ENCODE results near the gene CCDC157. TPM values are rescaled to one million over a fixed set of nuclear protein-coding genes. Genes with fewer than 3 reads are reported as not detected.
"Not testable (repeated sequence)": the region's sequence is repeated elsewhere in the genome, so short reads cannot be mapped to it uniquely, and the experiment has no call there.

The CCDC157 gene
- total RNA-seq, 1 donor from 2014 or later, result 5.5 TPM

DNA sequence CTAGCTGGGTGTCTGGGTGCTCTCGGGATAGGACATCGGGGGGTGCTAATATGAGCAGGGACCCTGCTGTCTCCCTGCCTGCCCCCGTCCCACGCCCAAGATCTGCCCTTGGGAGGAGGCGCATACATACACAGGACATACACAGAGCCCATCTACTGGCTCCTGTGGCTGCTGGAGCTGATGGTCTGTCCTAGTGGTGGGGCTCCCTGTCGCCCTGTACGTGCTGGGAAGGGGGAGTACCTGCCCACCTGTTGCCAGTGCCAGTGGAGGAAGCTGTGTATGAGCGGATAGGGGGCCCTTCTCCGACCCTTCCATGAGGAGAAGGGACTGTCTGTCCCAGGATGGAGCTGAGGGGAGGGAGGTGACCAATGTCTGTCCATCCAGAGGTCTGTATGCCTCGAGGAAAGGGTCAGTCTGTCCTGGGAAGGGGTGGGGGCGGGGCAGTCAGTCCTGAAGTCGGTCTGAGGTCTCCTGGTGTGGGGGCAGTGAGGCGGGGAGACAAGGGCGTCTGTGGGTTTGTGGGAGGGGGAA is 31.0 kb upstream of the CCDC157 start:
- intact Hi-C loops (cut with micrococcal nuclease), result loop anchor here (1.0 to 5.0 kb wide), 6 partner anchors 20 to 597 kb away; partner anchors contain the start of genes MTFP1, OSM, RNF215 and SF3A1

DNA sequence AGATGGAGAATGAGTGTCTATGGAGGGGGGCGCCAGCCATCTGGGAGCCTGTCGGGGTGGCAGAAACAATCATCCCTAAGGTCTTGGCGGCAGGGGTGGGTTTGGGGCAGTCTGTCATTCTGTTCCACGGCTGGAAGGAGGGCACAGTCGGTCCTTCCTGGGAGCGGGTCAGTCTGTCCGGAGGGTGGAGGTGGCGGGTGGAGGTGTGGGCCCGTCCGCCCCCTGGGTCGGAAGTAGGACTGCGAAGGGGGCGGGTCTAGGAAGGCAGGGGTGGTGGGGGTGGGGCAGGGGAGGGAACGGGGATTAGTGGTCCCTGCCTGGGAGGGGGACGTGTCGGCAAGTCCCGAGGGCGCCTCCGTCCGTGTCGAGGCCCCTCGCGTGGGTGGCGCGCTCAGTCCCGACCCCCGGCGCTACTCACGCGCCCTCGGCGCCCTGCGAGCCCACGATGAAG is 30.5 kb upstream of the CCDC157 start:
- intact Hi-C loops (cut with micrococcal nuclease), result loop anchor here (1.0 to 5.0 kb wide), 6 partner anchors 21 to 596 kb away; partner anchors contain the start of genes MTFP1, OSM, RNF215 and SF3A1

DNA sequence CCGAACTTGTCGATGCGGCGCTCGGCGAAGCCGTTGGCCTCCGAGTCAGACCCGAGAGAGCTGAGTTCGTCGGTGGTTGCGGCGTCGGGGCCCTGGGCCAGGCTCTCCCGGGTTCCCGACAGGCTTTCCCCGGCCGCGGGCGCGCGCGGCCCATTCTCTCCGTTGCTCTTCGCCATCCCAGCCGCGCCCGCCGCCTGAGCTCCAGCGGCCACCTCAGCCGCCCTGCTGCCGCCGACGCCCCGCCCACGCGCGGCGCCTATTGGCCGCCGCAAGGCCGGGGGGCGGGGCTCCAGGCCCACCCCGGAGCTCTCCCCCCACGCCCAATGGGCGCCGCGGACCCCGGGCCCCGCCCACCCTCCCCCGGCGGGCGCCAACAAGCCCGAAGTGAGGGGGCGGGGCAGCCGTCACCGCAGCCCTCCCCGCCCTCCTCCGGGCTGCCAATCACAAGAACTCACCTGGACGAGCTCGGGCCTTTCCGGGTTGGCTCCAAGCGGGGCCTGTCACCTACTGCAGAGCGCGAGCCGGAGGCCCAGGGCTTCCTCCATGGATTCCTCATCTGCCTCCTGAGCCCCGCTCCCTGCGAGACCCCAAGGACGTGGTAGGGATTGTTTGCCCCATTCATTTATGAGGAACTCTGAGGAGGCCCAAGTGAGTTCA is 30.0 kb upstream of the CCDC157 start, which contains the start of gene TBC1D10A:
TBC1D10A (minus strand) TSS at position 236 of the 657 bp plus-strand sequence; CDS start at position 176, 60 bp downstream.
- intact Hi-C loops (cut with micrococcal nuclease), result loop anchor here (1.0 to 5.0 kb wide), 7 partner anchors 22 to 595 kb away; partner anchors contain the start of genes CASTOR1, MTFP1, OSM and RNF215

DNA sequence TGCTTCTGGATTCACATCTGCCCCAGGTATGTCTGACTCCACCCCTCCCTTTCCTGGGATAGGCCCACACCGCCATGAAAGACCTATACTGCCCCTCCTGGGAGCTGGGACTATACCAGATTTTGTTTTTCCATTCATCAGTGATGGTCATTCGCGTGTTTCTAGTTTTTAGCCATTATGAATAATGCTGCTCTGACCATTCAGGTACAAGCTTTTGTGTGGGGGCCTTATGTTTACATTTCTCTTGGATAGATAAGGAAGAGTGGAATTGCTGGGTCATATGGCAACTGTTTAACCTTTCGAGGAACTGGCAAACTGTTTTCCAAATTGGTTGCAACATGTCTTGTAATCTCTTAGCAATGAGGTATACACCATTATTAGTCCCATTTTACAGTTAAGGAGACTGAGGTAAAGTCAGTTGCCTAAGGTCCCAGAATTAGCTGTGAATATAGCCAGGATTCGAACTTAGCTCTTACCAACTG is 28.9 kb upstream of the CCDC157 start:
- intact Hi-C loops (cut with micrococcal nuclease), result loop anchor here (1.0 to 5.0 kb wide), 5 partner anchors 39 to 594 kb away; partner anchors contain the start of genes CASTOR1, MTFP1, OSM and RNF215

DNA sequence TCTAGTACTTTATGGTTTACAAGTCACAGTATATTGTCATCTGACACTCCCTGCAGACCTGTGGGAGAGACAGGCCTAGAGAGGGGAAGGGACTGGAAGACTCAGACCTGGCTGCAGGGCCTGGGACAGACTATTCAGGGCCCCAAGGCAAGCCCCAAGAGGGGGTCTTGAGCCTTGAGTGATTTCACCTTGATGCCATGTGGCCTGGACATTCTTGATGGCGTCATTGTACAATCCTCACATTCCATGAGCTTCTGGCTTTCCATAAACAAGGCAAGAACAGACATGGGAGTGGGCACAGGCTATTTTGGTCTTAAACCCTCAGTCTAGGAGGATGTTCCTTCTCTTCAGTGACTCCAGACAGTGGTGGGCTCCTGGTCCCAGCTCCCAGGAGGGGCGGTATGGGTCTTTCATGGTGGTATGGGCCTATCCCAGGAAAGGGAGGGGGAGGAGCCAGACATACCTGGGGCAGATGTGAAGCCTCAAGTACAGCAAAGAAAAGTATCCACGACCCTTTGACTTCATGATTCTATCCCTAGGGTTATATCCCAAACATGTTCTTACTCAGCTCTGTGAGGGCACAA is 28.2 kb upstream of the CCDC157 start:
- intact Hi-C loops (cut with micrococcal nuclease), result loop anchor here (5.0 kb wide), 2 partner anchors 59 to 594 kb away; partner anchors contain the start of gene RNF215

DNA sequence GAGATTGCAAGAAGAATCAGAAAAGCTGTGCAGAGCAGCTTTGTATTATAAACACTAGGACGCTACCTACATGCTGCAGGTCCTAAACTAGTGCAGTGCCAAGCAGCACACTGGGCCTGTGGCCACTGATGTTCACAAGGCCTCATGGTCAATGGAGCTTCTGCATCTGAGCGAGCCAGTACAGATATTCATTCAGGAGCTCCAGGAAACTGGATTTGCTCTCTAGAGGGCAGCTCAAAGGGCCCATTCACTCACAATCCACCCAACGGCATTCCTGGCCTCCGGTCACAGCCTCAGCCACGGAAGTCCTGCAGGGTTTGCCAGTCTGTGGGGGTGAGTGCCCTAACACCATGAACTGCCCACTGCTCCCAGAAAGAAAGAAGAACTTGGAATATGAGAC is 24.3 kb upstream of the CCDC157 start:
- intact Hi-C loops (cut with micrococcal nuclease), result no loop called here

DNA sequence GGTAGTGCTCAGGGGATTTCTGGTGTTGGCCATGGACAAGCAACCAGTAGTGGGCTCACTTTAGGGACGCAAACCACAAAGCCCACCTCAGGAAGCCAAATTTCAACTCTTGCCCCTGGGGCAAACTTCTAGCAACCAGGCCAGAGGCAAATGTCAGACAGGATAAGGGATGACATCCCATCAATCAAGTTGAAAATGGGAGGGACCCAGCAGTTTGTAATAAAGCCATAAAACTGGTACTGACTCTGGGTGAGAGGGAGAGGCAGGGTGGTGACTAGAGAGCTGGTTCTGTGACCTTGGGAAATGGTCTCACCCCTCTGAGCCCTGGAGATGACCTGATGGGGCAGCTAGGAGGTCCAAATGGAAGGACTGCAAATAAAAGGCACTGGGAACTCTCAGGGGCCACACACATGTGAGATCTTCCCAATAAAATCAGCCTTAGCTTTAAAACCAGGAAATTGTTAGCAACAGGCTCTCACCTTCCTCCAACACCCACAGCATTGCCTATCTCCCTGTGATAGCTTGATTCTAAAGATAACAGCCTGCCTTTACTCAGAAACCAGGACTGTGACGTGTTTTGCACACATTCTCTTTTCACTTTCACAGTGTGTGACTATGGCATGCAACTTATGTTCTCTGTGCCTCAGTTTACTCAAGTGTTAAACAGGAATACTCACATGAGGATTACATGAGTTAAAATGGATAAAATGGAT is 23.7 kb upstream of the CCDC157 start:
- intact Hi-C loops (cut with micrococcal nuclease), result no loop called here

DNA sequence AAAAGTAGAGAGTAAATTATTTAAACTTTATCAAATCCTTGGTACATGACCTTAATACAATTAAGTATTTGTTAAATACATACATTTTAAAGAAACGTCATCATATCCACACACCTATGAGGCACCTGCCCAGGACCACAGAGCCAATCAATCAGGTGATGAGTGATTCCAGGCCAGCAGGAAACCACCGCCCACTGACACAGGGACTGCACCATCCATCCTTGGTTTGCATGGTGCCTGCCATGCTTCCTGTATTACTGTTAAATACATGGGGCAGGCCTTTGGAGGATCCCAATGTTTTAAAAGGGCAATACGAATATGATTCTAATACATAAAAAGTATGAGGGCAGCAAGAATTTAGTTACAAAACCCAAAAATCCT is 23.1 kb upstream of the CCDC157 start:
- intact Hi-C loops (cut with micrococcal nuclease), result no loop called here

DNA sequence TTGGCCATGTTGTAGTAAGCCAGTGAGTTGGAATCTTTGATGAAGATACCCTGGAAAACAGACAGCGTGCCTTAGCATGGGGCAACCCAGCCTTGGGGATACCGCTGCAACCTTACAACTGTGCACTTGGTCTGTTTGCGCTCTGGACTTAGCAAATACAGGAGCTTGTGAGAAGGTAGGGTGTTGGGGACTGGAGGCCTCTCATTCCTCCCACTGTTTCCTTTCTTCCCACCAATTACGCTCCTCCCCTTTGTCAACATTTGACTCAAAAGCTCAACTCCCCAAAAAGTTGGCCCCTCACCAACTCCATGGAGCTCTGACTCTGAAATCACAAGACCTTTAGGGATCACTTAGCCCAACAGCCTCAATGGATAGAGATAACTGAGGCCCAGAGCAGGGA is 22.2 kb upstream of the CCDC157 start:
- intact Hi-C loops (cut with micrococcal nuclease), result no loop called here

DNA sequence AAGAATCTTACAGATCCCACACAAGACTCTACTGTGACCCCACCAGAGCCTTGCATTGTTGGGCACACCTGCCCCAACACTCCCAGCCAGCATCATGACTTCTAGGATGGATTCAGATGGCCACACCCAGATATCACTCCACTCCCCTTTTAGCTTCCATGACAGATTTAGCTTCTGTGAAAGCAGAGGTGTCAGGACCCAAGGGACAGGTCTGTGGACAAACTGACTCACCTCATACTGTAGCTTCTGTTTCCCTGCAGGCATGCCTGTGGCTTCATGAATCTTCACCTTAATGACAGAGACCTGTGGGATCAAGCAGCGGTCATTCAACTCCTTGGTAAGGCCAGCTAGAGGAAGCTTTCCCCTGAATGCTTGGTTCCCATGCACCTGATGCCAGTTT is 21.6 kb upstream of the CCDC157 start:
- intact Hi-C loops (cut with micrococcal nuclease), result no loop called here

DNA sequence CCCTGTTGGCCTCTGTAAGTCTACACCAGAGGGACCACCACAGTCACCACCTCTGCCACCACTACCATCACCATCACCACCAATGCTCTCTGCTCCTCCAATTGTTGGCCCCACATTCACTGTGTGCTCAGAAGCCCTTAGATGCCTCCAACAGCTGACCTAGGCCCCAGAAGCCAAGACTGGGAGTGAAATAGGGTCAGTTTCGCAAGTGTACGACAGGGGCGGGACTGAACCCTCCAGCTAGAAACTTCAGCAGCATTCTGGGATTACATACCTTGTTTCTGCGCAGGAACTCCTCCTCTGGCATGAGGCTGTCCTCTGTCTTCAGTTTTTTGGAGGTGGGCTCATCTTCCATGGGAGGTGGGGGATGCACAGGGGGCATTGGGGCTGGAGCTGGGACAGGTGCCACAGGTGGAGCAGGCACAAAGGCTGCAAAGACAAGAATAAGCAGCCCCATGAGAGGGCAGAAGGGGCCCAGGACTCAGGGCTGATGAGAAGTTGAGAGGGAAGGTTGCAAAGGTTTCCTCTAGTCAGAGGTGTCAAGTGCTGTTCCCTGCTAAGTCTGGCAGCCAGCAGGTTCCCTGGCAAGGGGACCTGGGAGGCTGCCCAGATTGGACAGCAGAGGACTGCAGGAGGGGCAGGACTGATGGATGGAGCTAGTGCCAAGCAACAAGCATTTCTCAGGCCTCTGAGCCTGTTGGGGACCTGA is 19.9 kb upstream of the CCDC157 start:
- intact Hi-C loops (cut with micrococcal nuclease), result no loop called here

DNA sequence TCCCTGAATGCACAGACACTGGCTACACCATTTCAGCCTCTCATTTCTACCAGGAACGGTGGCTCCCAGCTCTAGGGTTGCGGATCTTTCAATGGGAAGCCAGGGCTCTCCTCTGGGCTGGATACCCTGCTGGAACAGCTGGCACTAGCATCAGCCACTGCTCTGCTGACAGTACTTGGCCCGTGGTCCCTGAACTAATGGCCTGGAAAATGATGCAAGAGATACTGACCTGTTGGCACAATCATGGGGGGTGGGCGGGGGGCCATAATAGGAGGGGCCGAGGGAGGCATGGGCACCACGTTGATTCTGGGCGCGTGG is 19.4 kb upstream of the CCDC157 start:
- intact Hi-C loops (cut with micrococcal nuclease), result no loop called here

DNA sequence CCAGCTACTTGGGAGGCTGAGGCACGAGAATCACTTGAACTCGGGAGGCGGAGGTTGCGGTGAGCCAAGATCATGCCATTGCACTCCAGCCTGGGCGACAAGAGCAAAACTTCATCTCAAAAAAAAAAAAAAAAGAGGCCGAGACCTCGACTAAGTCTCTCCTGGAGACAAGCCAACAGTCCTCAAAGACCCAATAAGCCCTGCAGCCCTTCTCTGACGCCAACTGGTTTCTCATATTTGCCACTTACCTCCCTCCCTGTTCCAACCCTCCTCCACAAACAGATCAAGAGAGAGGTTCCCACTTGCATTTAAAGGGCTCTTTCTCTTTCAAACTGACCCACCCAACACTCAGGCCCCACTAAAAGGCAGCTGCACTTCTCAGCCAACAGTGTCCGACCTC is 18.5 kb upstream of the CCDC157 start:
- intact Hi-C loops (cut with micrococcal nuclease), result not testable (repeated sequence)

DNA sequence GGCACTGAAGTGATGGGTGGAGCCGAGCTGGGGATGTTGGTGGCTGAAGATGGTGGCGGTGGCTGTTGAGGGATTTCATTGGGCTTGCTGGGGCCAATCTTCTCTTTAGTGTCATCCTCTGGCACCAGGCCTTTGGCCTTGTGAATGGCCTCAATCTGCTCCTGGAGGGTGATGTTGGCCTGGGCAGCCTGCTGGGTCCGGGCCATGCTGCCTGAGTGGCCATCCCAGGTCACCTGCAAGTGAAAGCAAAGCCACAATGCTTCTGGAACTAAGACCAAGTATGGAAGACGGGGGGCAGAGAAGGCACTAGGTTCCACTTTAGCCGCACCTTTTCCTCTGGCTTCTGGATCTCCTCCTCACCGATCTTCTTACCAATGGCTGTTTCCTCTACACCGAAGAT is 18.0 kb upstream of the CCDC157 start:
- intact Hi-C loops (cut with micrococcal nuclease), result no loop called here

DNA sequence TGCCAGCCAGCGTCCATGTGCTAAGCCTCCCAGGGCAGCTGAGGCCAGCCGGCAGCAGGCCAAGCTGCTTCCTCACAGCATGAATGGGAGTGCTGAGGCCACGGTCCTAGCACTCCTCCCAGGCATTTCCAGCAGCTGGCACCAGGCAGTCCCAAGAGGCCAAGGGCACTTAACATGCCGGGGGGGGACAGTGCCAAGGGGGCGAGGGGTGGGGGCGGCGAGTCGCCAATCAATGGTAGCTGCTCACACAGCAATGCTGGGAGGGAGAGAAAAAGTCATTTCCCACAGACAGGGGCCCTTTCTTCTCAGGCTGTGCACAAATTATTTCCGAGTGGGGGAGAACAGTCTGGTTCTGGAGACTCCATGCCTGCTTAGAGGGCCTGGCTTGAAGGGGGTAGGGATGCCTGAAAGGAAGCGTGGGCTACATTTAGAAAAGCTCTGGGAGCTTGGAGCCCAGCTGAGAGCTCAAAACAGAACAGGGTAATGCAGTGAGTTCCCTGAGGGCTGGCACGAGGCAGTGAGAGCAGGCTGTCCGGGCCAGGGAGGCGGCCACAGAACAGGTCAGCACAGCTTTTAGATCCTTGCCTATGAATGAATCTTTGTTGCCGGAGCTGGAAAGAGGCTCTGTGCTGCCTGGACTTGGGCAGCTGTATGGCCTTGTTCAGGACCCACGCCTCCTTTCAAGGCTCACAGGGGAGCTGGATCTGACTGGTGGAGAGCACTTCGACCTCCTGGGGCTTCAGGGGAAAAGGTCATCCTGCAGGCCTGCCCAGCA is 15.7 kb upstream of the CCDC157 start:
- intact Hi-C loops (cut with micrococcal nuclease), result no loop called here

DNA sequence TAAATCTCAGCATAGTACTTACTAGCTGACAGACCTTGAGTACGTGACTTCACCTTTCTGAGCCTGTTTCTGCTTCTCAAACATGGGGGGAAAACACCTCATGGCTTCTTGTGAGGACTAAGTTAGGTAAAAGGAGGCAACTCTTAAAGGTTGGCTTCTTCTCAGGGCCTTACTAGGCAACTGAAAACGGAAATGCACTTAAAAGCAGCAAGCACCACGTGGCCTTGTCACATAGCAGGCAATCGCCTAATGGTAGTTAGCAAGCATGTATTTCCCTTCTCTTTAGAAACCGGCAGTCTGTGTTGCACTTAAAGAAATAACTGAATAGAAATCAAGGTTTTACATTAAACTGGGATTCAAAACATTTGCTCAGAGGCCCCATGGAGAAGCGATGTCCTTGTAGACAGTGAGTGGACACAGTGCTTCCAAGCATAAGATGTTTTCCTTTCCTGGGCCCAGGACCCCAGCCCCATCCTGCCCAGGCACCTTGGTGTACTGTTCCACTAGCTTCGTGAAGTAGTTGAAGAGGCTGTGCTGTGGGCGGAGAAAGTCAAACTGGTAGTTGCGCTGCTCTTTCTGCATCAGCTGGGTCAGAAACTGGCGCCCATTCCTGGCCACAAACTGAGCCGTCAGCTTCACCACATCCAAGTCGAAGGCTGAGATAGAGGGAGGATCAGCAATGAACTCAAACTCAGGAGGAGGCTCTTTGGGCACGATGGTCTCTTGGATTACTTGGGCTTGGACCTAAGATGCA is 12.2 kb upstream of the CCDC157 start:
- intact Hi-C loops (cut with micrococcal nuclease), result no loop called here

DNA sequence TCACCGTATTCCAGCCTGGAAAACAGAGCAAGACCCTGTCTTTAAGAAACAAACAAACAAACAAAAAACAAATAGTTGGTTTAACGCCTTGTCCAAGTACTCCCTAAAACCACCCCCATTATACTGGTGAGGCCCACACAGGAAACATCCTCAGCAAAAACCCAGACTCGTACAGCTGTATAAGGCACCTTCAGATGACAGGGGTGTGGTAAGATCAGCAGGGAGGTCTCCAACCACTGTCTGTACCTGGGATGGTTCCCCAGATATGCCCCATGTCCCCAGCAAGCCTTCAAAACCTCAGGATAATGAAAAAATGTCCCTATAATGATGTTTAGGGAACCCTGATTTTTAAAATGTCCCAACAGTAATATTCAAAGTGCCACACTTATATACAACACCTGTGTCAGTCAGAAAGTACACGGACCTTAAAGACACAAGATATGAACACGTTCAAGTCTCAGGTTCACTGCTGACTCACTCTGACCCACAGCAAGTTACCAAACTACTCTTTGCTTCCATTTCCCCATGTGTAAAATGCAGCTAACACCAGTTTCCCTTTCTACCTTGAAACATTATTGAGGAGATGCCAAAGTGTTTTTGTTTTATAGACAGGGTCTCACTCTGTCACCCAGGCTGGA is 9.4 kb upstream of the CCDC157 start:
- intact Hi-C loops (cut with micrococcal nuclease), result no loop called here

DNA sequence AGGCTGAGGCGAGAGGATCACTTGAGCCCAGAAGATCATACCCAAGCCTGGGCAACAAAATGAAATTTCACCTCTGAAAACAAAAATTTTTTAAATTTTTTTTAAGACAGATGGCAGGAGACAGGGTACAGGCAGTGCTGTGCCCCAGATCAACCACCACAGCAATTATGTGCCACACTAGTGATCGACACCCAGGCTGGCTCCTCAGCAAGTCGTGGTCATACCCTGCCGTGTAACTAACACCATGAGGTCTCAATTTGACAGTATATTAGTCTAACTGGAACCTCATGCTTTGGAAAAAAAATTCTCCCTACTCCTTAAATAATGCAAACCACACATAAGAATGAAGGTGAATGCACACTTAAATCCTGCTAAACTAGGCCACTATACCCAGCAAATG is 8.4 kb upstream of the CCDC157 start:
- intact Hi-C loops (cut with micrococcal nuclease), result no loop called here

DNA sequence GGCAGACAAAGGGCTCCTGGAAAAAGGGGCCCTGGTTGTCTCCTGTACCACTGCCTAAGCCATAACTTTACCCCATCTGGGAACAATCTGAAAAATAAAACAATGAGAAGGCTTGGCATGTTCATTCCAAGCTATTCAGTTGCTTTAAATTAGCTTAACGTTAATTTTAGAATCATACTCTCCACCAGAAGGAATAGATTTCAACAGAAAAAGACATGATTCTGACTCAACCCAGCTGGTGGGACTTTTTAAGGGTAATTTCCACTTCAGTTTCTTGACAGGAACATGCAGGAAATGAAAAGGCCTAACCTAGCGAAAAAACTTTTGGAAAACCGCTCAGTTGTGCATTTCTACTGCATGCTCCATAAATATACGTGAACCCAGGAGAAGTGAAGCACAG is 8.0 kb upstream of the CCDC157 start:
- intact Hi-C loops (cut with micrococcal nuclease), result no loop called here
